GM19372 (cell line): ENCODE results near the gene IQCK.

ENCODE experiments used
- ATAC-seq: cut with Tn5 transposase; IDR thresholded peaks from one replicate; pipeline ENCODE4 v1.9.1; 2021; ENCODE audit warnings: mild to moderate bottlenecking, low read depth, moderate library complexity; ENCODE audit not compliant: unreplicated experiment

The IQCK gene

DNA sequence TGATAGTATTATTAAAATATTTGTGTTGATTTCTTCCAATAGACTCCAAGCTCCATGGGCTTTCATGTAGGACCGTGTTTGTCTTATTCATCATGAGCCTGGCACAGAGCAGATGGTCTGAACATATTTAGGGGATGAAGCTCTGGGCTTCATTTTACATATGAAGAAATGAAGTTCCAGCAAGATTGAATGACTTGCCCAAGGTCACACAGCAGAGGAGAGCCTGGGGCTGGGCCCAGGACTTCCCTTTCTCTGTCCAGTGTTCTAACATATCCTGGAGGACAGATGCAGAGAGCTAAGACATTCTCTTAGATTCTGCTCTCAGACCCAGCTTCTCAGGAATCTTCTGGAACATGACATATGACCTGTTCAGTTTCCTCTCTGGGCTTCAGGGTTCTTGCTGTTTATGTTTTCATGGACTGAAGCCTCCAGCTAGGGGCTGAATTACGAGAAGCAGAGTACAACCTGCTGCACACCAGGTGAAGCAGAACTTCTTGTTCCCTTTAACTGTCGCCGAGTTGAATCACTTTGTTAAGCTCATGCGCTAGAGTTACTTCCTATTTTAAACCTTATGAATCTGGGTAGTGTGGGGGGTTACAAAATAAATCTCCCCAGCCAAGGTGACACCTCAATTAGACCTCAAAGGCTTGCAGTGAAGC is 113.0 kb downstream of the IQCK start:
- ATAC-seq, result no peak

DNA sequence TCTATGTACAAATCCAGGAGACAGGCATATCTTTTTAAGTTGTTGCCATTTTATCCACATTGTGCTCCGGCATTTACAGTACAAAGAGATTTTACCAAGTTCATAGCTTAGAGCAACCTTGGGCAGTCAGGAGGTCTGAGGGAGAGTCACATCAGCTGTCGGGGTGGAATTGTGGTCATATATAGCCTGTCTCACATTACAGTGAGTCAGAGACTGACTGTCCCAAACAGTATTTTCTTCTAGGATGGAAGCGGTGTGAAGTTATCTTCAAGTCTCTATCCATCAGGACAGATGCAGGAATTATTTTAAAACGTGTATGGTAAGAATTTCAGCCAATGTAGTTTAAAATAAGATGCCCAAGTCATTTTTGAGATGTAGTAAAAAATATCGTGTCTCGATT is 113.6 kb downstream of the IQCK start:
- ATAC-seq, result no peak

DNA sequence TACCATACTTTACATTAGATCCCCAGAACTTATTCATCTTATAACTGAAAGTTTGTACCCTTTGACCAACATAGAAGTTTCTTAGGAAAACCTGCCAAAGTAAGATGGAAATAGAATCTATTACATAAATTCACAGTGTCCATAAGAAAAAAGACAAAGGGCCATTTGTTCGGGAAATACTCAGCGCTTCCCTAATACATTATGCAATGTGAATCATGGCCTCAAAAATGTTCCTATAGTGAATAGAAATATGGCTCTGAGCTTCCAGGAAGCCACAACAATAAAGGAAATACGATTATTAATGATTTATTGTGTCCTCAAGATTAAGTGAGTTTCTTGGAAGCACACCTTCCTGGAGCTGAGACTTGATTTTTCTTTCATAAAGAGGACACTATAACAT is 115.1 kb downstream of the IQCK start:
- ATAC-seq, result no peak

GRCh38 chr16:19833581-19833980 is 115.5 kb downstream of the IQCK start:
- no peak for ATAC-seq

GRCh38 chr16:19835196-19835595 is 117.1 kb downstream of the IQCK start:
- ATAC-seq, result no peak

DNA sequence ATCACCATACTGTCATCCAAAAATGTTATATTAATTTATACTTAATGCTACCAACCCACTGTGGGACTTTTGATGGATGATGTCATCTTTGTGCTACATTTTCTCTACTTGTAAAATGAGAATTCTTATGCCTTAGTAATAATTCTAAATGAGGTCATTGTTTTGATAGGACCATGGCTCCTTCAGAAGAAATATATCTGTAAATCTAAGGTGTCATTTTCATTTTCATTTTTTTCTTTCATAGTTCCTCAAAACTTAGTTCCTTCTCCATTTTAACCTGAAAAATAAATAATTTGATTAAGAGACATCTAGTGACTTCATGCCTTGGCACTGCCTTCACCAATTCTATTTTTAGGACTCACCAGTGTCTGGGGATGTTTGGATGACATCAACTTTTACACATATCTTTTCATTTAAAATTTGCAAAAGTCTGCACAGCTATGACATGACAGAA is 117.9 kb downstream of the IQCK start:
- ATAC-seq, result no peak

- ATAC-seq, result no peak
Observed at GRCh38 chr16:19837331-19837980, 119.4 kb downstream of the IQCK start.

- no peak for ATAC-seq
Observed at GRCh38 chr16:19837984-19838707, 120.1 kb downstream of the IQCK start.

DNA sequence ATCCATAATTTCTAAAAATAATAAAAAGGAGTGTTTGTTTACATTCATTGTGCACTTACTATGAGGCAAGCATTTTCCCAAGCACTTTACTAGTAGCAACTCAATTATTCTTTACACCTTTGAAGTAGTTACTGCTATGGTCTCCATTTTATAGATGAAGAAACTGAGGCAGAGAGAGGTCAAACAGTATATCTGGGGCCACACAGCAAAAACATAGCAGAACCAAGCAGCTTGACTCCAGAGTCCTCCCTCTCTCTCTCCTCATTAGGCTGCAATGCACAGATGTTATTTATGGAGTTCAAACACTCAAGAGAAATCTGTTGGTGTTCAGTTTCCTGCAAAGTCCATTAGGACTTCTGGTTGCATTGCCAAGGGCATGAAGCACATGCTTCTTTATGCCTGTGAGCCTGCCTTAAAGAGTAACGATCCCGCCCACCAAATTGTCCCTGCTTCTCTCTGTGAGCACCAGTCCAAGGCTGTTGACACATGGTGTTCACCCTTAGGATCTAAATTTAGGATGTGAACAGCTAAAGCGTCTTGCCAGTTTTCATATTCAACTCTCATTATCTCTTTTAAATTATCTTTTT is 122.5 kb downstream of the IQCK start:
- ATAC-seq, result no peak

DNA sequence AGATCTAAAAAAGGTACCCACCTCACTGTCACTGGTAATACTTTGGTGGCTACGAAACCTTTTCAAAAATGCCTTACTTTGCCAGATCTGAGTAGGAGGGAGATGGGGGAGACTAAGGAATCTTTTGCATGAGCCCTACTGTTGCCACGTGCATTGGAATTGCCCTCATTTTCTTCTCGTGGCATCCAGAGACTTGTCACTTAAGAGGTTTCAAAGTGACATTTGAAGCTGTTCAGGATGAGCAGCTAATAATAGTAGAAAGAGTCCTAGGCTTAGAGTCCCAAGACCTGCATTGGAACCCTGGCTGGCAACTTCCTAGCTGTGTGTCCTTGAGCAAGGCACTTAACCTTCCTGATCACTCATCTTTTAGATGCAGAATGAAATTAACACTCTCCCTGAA is 123.1 kb downstream of the IQCK start:
- ATAC-seq, result no peak

DNA sequence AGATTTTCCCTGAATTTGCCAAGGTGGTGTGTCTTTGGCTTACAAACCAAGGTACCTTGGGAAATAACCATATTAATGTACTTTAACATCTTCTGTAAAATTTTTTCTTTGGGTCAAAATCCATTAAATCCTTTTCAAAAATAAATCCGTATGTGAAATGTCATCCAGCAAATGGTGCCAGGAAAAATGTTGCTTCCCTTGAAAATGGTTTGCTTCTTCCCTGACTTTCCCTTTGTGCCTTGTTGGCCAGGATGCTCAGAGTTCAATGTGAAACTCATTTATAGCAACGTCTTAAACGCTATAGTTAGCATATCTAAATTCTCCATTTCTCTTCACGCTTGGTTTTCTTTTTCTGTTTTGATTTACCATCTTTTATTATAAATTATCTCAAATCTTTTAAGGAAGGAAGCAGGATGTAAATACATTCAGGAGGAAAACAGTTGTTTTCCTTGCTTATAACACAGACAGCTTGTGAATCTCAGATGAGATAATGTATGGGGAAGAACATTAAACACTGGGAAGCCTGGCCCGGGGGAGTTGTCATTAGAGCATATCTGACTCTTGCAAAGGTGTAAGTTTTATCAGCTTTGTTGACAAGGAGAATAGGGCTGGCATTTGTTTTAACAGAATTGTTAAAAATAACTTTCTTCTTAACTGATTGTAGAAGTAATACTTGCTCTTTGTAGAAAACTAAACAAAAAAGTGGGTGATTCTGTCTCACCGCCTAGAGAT is 124.5 kb downstream of the IQCK start:
- no peak for ATAC-seq

DNA sequence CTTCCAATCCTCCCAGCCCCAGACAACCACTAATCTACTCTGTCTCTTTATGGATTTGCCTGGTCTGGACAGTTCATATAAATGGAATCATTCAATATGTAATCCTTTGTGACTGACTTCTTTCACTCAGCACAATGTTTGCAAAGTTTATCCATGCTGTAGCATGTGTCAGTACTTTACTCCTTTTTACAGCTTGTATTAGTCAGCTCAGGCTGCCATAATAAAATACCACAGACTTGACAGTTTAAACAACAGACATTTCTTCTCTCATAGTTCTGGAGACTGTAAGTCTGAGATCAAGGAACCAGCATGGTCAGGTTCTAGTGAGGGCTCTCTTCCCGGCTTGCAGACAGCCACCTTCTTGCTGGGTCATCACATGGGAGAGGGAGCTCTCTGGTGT is 125.3 kb downstream of the IQCK start:
- ATAC-seq, result no peak

DNA sequence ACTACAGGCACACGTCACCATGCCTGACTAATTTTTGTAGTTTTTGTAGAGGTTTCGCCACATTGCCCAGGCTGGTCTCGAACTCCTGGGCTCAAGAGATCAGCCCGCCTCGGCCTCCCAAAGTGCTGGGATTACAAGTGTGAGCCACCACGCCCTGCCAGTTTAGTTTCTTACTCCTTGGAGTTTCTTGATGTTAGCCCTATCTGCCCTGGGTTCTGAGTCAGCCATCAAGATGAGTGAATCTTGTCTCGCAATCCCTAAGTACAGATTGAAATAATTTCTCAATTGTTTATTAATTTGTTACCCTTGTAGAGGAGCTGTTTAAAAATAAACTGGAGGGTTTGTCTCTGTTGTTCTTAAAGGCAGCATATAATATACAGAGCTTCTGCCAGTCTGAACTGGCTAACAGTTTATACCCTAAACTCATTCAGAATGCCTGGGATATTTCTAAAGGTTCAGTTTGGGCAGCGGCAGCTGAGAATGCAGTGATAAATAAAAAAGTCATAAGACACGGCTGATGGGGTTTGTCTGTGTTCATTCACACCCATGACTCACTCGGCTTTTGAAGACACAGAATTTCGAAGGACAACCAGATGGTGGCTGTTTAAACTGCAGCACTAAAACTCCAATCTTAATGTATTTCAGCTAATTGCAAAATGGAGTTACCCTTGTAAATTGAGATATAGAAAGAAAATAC is 127.0 kb downstream of the IQCK start:
- ATAC-seq, result no peak

DNA sequence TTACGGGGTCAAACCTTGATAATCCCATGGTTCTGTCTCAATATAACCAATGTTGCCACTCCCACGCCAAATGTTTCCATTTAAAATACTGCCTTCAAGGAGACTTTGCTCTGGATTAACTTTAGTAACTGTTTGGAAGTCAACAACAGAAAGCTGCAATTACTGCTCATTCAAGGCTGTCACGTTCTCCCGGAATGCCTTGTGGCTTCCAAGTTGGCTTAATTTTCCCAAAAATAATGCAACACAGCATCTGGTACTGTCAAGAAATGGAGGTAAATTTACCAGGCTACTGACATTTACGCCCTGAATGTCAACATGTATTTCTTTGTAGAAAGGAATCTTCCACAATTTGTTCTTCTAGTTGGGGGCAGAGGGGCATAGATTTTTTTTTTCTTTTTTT is 128.4 kb downstream of the IQCK start:
- no peak for ATAC-seq

GRCh38 chr16:19848756-19849155 is 130.7 kb downstream of the IQCK start:
- no peak for ATAC-seq

- no peak for ATAC-seq
Observed at GRCh38 chr16:19850131-19850817, 132.2 kb downstream of the IQCK start.

DNA sequence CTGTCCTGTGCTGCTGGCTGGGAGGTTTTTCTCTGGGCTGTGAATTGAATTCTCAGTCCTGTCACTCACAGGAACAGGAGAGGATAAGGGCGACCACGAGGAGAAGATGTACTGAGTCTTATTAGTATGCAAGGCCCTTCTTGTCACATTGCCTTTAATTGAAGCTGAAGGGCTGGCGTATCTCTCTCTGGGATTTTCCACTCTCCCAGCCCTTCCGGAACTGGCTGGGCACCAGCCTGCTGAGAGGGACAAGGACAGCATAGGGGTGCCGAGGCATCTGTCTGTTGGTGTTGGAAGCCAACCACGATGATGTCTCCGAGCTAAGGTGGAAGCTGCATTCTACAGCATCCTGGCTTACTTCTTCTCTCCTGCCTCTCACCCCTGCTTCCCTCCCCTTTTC is 133.4 kb downstream of the IQCK start:
- ATAC-seq, result no peak

GRCh38 chr16:19853132-19853741 is 135.2 kb downstream of the IQCK start:
- ATAC-seq, result no peak
